SU-DHL-6 (cell line): Measurements from ENCODE around the gene ADPRHL1.

Experiments used
- CTCF ChIP-seq: fragments of 200-600 bp; sonication (generic); IDR thresholded peaks from one replicate; pipeline ENCODE4 v1.5.1; 2017; ENCODE audit warnings: antibody characterized with exemption, mild to moderate bottlenecking, low read length, moderate library complexity; ENCODE audit not compliant: insufficient read depth, poor library complexity, severe bottlenecking
- EZH2phosphoT487 ChIP-seq: fragments of 200-600 bp; sonication (generic), shearing (Covaris generic); conservative IDR thresholded peaks from 2 replicates; pipeline ENCODE4 v1.6.1; 2018; ENCODE audit warnings: mild to moderate bottlenecking, antibody characterized with exemption, low read length, moderate library complexity, mixed read lengths

GRCh38 chr13:113403255-113404104, 49.8 kb downstream of the ADPRHL1 start:
- TF ChIP-seq CTCF (no peak), EZH2phosphoT487 (no peak)
